ENCODE measurements around the gene C1QTNF9B.
"Not testable (repeated sequence)": the region's sequence is repeated elsewhere in the genome, so short reads cannot be mapped to it uniquely, and the experiment has no call there.

Gene C1QTNF9B

GRCh38 chr13:23893791-23894190, 3.5 kb downstream of the C1QTNF9B start:
- not testable (repeated sequence) for DNase-seq

DNA sequence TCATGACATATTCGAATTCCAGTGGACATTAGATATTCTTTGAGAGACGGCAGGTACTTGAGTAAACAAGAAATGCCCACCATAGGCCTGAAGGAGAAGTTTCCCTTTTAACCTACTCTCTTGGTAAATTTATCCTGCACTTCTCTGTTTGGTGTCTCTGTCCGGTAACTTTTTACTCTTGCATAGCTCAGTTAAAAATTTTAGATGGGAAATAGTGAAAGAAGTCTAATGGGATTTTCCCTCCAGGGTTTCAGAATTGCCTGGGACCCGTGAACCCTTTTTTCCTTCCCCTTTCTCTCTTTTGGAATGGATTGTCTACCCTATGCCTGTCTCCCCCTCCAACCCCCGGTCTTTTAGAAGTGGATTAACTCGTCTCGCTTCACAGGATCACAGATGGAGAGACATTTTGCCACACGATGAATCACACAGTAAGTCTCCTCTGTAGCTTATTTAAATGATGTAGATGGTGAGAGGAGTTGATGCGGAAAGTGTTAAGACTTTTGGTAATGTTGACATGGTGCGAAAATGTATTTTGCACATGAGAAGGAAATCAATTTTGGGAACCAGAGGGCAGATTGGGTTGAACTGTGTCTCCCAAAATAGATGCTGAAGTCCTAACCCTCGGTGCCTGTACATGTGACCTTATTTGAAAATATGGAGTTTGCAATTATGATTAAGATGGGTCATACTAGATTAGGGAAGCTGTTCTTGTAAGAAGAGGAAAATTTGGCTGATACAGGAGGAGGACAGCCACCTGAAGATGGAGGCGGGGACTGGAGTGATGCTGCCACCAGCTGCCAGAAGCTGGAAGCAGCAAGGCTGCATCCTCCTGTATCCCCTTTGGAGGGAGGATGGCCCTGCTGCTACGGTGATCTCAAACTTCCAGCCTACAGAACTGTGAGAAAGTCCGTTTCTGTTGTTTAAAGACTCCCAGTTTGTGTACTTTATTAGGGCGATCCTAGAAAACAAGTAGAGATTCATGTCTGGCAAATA, 7.4 kb downstream of the C1QTNF9B start:
- no peak for DNase-seq

- peak; percentile 92 for DNase-seq
Observed at GRCh38 chr13:23888658-23889614, 8.4 kb downstream of the C1QTNF9B start, which contains the start of gene MIPEP. TSS of gene MIPEP (minus strand) at chr13:23889400. CDS start at chr13:23889320, 80 bp downstream.

GRCh38 chr13:23884361-23884760, 12.9 kb downstream of the C1QTNF9B start:
- not testable (repeated sequence) for DNase-seq

DNA sequence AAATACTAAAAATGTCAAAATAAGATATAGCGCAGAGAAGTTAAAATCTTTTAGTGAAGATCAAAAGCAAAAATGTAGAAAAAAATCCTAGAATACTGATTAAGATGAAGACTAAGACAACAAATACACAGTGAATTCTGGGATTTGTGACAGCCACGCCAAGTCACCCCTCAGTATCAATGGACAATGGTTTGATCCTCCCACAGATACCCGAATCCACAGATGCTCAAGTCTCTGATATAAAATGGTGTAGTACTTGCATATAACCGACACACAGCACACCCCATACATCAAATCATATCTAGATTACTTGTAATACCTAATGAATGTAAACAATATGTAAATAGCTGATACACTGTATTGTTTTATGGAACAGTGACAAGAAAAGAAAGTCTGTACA, 14.0 kb downstream of the C1QTNF9B start:
- DNase-seq: no peak

DNA sequence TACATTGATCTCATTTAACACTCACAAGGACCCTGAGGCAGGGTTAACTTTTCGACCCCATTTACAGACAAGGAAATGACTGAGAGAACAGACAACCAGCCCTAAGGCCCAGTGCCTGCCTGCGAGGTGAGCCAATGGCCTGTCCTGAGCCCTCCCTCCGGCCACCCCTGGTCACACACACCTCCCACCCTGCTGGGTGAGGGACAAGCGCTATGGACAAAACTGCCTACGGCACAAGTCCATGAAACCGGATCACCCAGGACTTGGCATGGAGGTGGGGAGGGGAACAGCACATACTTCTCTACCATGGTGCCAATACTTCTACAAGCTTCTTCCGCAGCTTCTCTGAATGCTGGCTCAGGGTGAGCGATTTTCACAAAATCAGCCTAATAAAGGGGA, 15.9 kb downstream of the C1QTNF9B start:
- not testable (repeated sequence) for DNase-seq

GRCh38 chr13:23880493-23881401, 16.6 kb downstream of the C1QTNF9B start:
- DNase-seq: not testable (repeated sequence)

DNA sequence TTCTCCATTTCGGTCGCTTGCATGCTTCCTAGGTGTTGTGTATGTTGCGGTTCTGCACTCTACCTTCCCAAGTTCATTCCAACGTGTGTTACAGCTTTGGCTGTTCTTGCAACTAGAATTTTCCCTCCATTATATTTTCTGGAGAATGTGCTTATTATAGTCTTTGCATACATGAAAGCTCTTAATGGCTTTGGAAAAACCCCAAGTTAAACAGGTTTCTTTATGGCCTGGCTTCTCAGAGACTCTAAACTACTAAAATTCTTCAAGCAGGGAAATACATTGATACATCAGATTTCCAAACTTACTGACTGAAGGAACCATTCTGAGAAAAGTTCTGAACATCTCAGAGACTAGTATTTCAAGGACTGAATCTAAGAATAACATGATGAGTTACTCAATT, 20.0 kb downstream of the C1QTNF9B start:
- no peak for DNase-seq

DNA sequence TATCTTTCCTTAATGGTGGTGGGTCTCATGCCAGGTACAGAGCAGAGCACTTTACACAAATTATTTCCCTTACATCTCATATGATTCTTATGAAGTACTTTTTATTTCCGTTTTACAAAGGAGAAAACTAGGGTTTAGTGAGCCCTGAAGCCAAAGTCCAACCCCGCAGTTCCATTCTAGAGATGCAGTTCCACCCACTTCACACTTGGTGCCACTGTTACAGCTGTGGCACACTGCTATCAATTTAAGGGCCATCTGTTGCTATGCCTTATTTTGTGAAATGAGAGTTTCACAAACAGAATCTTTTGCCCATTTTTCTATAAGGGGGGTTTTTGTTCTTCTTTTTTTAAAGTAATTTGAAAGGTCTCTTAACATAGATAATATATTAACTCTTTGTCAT, 21.0 kb downstream of the C1QTNF9B start:
- DNase-seq: no peak

- no peak for DNase-seq
Observed at GRCh38 chr13:23871616-23872220, 25.6 kb downstream of the C1QTNF9B start.

- no peak for DNase-seq
Observed at GRCh38 chr13:23870356-23871140, 26.8 kb downstream of the C1QTNF9B start.

- no peak for DNase-seq
Observed at GRCh38 chr13:23868521-23868920, 28.8 kb downstream of the C1QTNF9B start.

GRCh38 chr13:23867027-23867491, 30.2 kb downstream of the C1QTNF9B start:
- no peak for DNase-seq

- DNase-seq: no peak
Observed at GRCh38 chr13:23866420-23867026, 30.8 kb downstream of the C1QTNF9B start.

DNA sequence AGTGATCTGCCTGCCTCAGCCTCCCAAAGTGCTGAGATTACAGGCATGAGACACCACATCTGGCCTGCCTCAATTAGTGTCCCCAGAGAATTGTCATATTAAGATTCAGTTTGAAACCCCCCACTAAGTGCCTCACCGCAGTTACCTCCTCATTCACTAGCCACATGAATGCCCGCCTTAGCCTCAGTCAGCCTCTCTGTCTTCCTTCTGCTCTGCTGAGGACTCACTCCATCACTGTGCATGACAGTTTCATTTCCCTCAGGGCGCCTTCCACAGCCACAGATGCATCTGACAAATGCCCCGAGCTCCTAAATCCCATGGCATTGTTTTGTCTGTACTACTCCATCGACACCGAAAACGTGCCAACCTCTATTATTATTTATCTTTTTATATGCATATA, 31.4 kb downstream of the C1QTNF9B start:
- DNase-seq: no peak

GRCh38 chr13:23865026-23865425, 32.3 kb downstream of the C1QTNF9B start:
- no peak for DNase-seq

- DNase-seq: no peak
Observed at GRCh38 chr13:23861310-23861709, 36.0 kb downstream of the C1QTNF9B start.

DNA sequence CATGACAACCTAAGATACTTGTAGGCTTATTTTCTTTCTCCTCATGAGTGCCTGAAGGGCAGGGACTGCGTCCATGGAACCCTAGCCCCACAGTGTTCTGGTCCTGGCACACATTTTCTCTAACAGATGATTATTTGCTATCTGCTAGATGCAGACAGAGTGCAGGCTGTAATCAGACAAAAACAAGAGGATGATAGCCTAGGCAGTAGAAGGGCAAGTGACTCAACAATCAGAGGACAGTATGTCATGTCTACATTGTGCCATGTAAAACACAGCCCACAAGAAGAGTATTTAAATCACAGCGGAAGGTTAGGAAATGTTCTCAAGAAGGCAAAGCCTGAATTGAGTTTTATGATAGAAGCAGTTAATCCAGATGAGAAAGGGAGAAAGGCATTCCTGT, 37.4 kb downstream of the C1QTNF9B start:
- no peak for DNase-seq

- no peak for DNase-seq
Observed at GRCh38 chr13:23859455-23859854, 37.8 kb downstream of the C1QTNF9B start.

DNA sequence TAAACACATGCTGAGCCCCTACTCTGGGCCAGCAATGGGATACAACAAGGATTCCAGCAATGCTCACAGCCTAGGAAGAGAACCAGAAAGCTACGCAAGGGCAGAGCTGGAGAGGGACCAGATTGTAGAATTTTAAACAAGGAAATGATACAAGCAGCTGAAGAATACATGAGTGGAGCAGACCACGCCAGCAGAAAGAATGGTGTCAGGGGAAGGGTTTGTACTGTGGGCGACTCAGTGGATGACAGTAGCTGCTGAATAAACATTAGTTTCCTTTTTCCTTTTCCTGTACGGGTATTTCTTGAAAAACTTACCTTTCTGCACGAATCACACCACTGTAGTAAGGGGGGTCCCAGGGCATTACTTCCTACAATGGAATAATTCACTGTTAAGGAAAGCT, 38.8 kb downstream of the C1QTNF9B start:
- no peak for DNase-seq

All from CD4-positive, alpha-beta T cell treated with Interleukin-6 for 4 hours (primary cell).